ENCODE results near the gene VPS72. TPM values are rescaled to one million over a fixed set of nuclear protein-coding genes. Genes with fewer than 3 reads are reported as not detected.

The VPS72 gene
- total and polyA plus RNA-seq, 10 of the 15 experiments (the other 5 are each of a cell fraction or from before 2014, with no cell fraction given): 6.7 to 77.8 (median 58.1) TPM

DNA sequence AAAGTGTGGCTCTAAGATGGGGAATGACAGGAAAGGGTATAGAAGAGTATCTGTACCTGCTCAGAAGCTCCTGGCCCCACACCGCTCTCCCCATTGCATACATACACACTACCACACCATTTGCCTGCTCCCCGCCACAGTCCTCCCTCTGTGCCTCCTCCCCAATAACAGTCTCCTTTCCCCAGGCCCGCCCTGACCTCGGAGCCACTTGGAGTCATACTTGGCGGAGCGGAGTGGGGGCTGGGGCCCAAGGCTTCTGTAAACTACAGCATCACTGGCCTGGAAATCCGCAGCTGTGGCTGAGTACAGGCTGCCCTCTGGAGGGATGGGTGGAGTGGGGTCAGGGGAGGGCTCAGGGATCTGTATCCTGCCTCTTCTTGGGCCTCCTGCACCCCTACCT is 52.2 kb downstream of the VPS72 start:
- no peaks in the 10 kb centered on the region for H3K9me3 ChIP-seq (replicated peaks; ENCODE audit: control insufficient read depth, insufficient read depth, low read length)
- H3K4me3 ChIP-seq: no peak overlapping the region
- TF ChIP-seq POU2F2 (IDR thresholded peaks at IDR 0.05; ENCODE audit: borderline replicate concordance, low read depth, low read length): no peak
- TF ChIP-seq EP300 (IDR thresholded peaks at IDR 0.05; ENCODE audit: borderline replicate concordance in 1 of 2, control insufficient read depth in 1 of 2, low read depth in 2 of 2, low read length in 2 of 2): no peak
- no peak for TF ChIP-seq TCF12 (IDR thresholded peaks at IDR 0.05; ENCODE audit: low read depth, low read length)
- TF ChIP-seq, protein P1, sequence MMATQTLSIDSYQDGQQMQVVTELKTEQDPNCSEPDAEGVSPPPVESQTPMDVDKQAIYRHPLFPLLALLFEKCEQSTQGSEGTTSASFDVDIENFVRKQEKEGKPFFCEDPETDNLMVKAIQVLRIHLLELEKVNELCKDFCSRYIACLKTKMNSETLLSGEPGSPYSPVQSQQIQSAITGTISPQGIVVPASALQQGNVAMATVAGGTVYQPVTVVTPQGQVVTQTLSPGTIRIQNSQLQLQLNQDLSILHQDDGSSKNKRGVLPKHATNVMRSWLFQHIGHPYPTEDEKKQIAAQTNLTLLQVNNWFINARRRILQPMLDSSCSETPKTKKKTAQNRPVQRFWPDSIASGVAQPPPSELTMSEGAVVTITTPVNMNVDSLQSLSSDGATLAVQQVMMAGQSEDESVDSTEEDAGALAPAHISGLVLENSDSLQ (IDR thresholded peaks at IDR 0.05): no peak
- TF ChIP-seq, protein P2, sequence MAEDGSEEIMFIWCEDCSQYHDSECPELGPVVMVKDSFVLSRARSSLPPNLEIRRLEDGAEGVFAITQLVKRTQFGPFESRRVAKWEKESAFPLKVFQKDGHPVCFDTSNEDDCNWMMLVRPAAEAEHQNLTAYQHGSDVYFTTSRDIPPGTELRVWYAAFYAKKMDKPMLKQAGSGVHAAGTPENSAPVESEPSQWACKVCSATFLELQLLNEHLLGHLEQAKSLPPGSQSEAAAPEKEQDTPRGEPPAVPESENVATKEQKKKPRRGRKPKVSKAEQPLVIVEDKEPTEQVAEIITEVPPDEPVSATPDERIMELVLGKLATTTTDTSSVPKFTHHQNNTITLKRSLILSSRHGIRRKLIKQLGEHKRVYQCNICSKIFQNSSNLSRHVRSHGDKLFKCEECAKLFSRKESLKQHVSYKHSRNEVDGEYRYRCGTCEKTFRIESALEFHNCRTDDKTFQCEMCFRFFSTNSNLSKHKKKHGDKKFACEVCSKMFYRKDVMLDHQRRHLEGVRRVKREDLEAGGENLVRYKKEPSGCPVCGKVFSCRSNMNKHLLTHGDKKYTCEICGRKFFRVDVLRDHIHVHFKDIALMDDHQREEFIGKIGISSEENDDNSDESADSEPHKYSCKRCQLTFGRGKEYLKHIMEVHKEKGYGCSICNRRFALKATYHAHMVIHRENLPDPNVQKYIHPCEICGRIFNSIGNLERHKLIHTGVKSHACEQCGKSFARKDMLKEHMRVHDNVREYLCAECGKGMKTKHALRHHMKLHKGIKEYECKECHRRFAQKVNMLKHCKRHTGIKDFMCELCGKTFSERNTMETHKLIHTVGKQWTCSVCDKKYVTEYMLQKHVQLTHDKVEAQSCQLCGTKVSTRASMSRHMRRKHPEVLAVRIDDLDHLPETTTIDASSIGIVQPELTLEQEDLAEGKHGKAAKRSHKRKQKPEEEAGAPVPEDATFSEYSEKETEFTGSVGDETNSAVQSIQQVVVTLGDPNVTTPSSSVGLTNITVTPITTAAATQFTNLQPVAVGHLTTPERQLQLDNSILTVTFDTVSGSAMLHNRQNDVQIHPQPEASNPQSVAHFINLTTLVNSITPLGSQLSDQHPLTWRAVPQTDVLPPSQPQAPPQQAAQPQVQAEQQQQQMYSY (CRISPR knock-in tag; IDR thresholded peaks at IDR 0.05): no peak
- TF ChIP-seq PAX8 (IDR thresholded peaks at IDR 0.05): no peak
- TF ChIP-seq NFYA (IDR thresholded peaks at IDR 0.05; ENCODE audit: borderline replicate concordance, low read depth, low read length): no peak
- TF ChIP-seq, protein P3, sequence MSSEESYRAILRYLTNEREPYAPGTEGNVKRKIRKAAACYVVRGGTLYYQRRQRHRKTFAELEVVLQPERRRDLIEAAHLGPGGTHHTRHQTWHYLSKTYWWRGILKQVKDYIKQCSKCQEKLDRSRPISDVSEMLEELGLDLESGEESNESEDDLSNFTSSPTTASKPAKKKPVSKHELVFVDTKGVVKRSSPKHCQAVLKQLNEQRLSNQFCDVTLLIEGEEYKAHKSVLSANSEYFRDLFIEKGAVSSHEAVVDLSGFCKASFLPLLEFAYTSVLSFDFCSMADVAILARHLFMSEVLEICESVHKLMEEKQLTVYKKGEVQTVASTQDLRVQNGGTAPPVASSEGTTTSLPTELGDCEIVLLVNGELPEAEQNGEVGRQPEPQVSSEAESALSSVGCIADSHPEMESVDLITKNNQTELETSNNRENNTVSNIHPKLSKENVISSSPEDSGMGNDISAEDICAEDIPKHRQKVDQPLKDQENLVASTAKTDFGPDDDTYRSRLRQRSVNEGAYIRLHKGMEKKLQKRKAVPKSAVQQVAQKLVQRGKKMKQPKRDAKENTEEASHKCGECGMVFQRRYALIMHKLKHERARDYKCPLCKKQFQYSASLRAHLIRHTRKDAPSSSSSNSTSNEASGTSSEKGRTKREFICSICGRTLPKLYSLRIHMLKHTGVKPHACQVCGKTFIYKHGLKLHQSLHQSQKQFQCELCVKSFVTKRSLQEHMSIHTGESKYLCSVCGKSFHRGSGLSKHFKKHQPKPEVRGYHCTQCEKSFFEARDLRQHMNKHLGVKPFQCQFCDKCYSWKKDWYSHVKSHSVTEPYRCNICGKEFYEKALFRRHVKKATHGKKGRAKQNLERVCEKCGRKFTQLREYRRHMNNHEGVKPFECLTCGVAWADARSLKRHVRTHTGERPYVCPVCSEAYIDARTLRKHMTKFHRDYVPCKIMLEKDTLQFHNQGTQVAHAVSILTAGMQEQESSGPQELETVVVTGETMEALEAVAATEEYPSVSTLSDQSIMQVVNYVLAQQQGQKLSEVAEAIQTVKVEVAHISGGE (CRISPR knock-in tag; IDR thresholded peaks at IDR 0.05): no peak
- no peak for TF ChIP-seq ZNF207 (IDR thresholded peaks at IDR 0.05; ENCODE audit: borderline replicate concordance)
- TF ChIP-seq, protein P4, sequence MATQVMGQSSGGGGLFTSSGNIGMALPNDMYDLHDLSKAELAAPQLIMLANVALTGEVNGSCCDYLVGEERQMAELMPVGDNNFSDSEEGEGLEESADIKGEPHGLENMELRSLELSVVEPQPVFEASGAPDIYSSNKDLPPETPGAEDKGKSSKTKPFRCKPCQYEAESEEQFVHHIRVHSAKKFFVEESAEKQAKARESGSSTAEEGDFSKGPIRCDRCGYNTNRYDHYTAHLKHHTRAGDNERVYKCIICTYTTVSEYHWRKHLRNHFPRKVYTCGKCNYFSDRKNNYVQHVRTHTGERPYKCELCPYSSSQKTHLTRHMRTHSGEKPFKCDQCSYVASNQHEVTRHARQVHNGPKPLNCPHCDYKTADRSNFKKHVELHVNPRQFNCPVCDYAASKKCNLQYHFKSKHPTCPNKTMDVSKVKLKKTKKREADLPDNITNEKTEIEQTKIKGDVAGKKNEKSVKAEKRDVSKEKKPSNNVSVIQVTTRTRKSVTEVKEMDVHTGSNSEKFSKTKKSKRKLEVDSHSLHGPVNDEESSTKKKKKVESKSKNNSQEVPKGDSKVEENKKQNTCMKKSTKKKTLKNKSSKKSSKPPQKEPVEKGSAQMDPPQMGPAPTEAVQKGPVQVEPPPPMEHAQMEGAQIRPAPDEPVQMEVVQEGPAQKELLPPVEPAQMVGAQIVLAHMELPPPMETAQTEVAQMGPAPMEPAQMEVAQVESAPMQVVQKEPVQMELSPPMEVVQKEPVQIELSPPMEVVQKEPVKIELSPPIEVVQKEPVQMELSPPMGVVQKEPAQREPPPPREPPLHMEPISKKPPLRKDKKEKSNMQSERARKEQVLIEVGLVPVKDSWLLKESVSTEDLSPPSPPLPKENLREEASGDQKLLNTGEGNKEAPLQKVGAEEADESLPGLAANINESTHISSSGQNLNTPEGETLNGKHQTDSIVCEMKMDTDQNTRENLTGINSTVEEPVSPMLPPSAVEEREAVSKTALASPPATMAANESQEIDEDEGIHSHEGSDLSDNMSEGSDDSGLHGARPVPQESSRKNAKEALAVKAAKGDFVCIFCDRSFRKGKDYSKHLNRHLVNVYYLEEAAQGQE (IDR thresholded peaks at IDR 0.05; ENCODE audit: low read depth, low read length): no peak
- TF ChIP-seq PML (IDR thresholded peaks at IDR 0.05; ENCODE audit: low read length): no peak
- 0 out of 2 replicates have a peak, but pooled peaks cover 4% of the 10 kb centered on the region for H3K4me1 ChIP-seq (ENCODE audit: control insufficient read depth, insufficient read depth, low read length)
- no peaks in the 10 kb centered on the region; a peak in 1 of 4 replicates for H3K27me3 ChIP-seq (replicated peaks in 1 of 2; ENCODE audit: control insufficient read depth in 2 of 2, insufficient read depth in 2 of 2, low read length in 1 of 2)
- no peak overlapping the region for H3K4me2 ChIP-seq (ENCODE audit: control insufficient read depth, insufficient read depth)
- ChIA-PET CTCF (no interaction called here), SMC1A (ENCODE audit: uncharacterized antibody, unreplicated experiment) (interaction anchor here (1.2 kb wide), 1 partner anchor 12 kb away, joined by 3 read pairs; no protein-coding TSS in a partner anchor), RAD21 (ENCODE audit: unreplicated experiment) (no interaction called here), POLR2A (interaction anchor here (0.6 kb wide), 1 partner anchor 109 kb away, joined by 4 read pairs; no protein-coding TSS in a partner anchor)
- no peak for DNase-seq (ENCODE audit: low read depth, low spot score)
- H2AFZ ChIP-seq (ENCODE audit: control insufficient read depth, low read depth, low read length): no peak overlapping the region
- WGBS (ENCODE audit: insufficient coverage, insufficient replicate concordance, low lambda C conversion rate, missing lambda C conversion rate): 50% methylated on average over 5 of the region's 7 CpGs
- no peak for FAIRE-seq
- no peak for ATAC-seq
- no peaks in the 10 kb centered on the region for H3K79me2 ChIP-seq (ENCODE audit: control insufficient read depth, insufficient read depth, low read length)
- no peaks in the 10 kb centered on the region for H3K36me3 ChIP-seq (ENCODE audit: control insufficient read depth in 2 of 2, insufficient read depth in 2 of 2, low read length in 1 of 2)
- in situ Hi-C loops (cut with MboI): no loop called here
- intact Hi-C loops (cut with micrococcal nuclease; ENCODE audit: unreplicated experiment): no loop called here
- no peak overlapping the region for H3K9ac ChIP-seq (ENCODE audit: control insufficient read depth, insufficient read depth, low read length)
- H4K20me1 ChIP-seq (ENCODE audit: control insufficient read depth, insufficient read depth): no peaks in the 10 kb centered on the region
- BruUV-seq (replicated peaks): no TSS peak
- no peak overlapping the region for H3K27ac ChIP-seq (ENCODE audit: control insufficient read depth, insufficient read depth)
